ENCODE data around the gene GAREM2. TPM values are rescaled to one million over a fixed set of nuclear protein-coding genes. Genes with fewer than 3 reads are reported as not detected.
A peak's percentile ranks its signal among the peaks of the same experiment; 100 is the strongest.

The GAREM2 gene
- total RNA-seq, 1 donor from 2014 or later: 0.15 TPM

- DNase-seq (ENCODE audit: low spot score): no peak
- no peak for ATAC-seq
Observed at GRCh38 chr2:26169226-26169625, 3.7 kb upstream of the GAREM2 start.

DNA sequence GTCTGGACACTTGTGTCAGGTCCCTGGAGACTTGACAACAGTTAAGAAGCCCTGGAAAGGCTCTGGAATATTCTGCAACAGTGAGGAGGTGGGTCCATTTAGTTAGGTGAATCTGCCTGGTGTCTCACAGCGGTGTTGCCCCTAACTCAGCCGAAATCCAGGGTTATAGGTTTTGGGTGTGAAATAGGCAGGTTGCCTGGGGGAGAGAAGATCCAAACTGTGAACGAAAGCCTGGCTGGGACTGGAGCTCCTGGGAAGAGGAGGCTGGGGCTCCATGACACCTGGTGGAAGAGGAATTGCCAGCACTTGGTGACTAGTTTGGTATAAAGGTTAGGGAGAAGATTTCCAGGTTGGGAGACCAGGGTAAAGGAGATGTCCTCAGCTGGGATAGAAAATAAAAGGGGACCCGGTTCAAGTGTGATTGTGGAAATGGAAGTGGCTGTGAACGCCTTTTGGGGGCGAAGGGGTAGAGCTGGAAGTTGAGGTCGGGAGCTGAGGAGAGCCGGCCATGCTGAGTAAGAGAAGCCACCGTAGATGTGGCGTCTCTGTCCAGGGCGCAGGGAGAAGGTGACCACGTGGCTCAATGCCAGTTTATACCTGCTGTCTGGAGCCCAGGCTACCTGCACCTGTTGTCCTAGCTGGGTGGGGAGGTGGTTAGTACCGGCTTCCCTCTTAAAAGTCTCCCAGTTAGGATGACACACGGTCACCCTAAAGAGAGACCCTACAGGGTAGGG lies 3.0 kb upstream of the GAREM2 start:
- DNase-seq (ENCODE audit: low spot score) (no peak), ATAC-seq (no peak)

- no peak for DNase-seq (ENCODE audit: low spot score)
- ATAC-seq: no peak
Observed at GRCh38 chr2:26170795-26171194, 2.1 kb upstream of the GAREM2 start.

DNA sequence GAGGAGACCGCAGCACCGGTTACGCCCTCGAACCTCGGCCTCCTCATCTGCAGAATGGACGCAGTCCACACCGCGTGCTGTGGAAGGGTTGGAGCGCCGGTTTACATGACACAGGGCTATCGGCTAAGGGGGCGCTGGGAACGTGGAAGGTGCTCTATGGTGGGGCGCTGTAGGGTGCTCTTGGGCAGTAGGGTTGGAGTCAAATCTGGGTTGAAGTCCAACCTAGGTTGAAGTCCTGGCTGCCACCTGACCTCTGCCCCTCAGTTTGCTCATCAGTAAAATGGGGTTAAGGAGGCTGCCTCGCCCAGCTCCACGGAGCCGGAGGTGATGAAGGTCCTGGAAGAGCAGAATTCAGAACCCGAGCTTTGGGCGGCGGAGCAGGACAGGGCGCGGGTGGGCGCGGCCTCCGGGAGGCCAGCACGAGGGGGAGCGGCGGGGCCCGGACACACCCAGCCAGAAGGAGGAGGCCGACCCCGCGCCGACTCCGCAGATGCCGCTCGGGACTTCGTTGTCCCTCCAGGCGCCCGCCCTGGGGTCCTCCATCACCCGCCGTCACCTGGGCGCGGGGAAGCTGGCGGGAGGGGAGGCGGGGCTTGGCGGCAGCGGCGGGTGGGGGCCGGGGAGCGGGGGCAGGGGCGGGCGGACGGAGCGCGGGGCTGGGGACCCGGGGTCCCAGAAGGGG lies 558 bp upstream of the GAREM2 start:
- DNase-seq (ENCODE audit: low spot score): no peak
- ATAC-seq: no peak

GRCh38 chr2:26173776-26174482 lies 1.0 kb downstream of the GAREM2 start:
- no peak for ATAC-seq
- no peak for DNase-seq (ENCODE audit: low spot score)

DNA sequence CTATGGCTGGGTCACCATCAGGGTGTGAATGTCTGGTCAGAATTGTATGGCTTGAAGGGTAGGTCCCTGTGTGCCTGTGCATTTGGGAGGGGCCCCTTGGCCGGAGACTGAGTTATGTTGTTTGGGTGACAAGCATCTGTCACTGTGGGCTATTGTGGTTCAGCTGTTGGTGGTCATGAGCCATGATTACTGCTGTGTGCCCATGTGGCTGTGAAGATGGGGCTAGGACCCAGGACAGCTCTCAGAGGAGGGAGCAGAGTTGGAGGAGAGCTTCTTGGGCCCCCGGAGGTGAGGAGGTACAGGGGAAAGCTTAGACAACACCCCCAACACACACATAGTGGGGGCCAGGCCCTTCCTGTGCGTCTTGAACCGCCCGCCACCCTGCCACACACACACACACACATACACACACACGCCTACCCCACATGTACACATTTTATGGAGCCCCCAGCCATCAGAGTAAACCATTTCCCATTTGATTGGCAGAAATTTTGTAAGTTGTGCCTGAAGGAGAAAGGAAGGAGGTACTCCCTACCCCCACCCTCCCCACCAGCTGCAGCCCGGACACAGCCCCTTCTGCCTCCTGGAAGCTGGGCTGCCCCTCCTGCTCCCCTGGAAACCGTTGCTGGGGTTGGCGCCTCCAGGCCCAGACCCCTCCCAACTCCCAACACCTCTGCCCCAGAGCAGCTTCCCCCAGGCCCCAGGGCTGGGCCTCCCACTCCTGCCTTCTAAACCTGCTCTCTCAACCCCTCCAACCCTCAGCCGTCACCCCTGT lies 2.0 kb downstream of the GAREM2 start:
- no peak for DNase-seq (ENCODE audit: low spot score)
- ATAC-seq: no peak

- no peak for DNase-seq (ENCODE audit: low spot score)
- ATAC-seq: no peak
Observed at GRCh38 chr2:26175466-26176278, 2.8 kb downstream of the GAREM2 start.

DNA sequence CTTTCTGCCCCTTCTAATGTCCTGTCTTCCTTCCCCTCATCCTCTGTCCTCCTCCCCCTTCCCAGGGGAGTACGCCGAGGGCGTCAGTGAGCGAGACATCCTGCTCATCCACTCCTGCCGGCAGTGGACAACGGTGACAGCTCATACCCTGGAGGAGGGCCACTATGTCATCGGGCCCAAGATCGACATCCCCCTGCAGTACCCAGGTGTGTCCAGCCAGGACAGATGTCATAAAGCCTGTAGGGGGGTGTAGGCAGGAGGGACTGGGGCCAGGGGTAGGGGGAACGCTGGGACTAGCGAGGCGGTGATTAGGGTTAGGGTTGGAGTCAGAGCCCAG lies 3.4 kb downstream of the GAREM2 start:
- no peak for DNase-seq (ENCODE audit: low spot score)
- no peak for ATAC-seq

DNA sequence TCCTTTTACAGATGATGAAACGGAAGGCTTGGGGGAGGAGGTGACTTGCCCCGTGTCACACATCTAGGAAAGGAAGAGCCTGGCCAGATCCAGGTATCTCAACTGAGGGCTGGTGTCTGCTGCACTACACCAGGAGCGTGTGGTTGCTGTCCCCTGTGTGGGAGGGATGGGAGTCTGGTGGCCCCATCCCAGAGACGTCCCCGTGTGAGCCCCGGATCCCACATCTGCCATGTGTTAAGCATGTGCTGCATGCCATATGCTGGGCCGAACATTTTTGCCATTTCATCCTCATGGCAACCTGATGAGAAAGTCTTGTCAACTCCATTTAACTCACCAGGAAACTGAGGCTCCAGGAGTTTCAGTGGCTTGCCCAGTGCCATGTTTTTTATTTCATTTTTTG lies 4.2 kb downstream of the GAREM2 start:
- ATAC-seq (no peak), DNase-seq (ENCODE audit: low spot score) (no peak)

GRCh38 chr2:26178246-26178645 lies 5.4 kb downstream of the GAREM2 start:
- no peak for ATAC-seq

DNA sequence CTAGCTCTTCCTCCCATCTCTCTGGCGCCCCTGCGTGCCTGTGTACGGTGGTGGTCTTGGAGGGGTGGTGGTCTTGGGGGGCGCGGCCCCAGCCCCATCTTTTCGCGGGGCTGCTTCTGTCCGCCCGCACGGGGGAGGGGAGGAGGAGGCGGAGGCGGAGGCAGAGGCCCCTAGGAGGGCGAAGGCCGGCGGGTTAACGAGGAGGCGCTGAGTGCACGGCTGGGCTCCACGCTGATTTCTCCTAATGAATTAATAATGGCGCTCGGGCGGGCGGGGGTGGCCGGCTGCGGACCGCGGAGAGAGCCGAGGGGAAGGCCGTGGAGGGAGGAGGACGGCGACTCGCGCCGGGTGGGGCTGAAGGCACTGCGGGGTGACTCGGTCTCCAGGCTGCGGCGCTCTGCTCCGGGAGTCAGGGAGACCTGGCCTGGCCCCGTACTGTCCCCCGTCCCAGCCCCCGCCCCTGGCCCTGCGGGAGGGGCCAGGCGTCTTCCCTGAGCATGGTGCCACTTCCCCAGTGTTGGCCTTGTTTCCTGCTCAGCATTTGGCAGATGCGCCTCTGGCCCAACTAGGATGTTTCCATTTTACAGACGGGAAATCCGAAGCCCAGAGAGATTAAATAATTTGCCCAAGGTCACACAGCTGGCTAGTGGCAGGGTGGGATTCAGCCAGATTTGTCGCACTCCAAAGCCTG lies 6.0 kb downstream of the GAREM2 start:
- peak; percentile 78 for ATAC-seq
- DNase-seq (ENCODE audit: low spot score): no peak

More at GRCh38 chr2:26178246-26178645, 5.4 kb downstream of the GAREM2 start:
- DNase-seq (ENCODE audit: low spot score): no peak

- DNase-seq (ENCODE audit: low spot score) (no peak), ATAC-seq (peak; percentile 4)
Observed at GRCh38 chr2:26179446-26179913, 6.6 kb downstream of the GAREM2 start.

- DNase-seq (ENCODE audit: low spot score): no peak
- no peak for ATAC-seq
Observed at GRCh38 chr2:26182441-26182840, 9.6 kb downstream of the GAREM2 start.

DNA sequence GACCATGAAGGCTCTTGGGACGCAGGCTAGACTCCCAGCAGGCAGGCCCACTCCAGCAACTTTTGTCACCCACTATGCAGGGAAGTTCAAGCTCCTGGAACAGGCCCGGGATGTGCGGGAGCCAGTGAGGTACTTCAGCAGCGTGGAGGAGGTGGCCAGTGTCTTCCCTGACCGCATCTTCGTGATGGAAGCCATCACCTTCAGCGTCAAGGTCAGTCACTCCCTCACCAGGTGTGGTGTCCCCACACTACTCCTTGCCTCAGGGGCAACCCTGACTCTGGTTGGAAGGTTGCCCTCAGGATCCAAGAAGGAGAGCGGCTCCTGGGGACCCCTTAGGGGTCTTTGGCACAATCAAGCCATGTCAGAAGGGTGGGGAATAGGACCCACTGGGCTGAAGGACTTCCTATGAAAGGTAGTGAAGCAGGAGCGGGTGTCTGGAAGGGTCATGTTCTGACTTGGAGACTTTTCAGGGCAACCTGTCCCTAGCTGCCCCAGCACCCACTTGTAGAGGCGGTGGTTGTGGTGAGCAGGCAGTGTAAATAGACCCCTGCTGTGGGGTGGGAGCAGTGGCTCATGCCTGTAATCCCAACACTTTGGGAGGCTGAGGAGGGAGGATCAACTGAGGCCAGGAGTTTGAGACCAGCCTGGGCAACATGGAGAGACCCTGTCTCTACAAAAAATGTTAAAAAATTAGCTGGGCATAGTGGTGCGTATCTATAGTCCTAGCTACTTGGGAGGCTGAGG lies 10.2 kb downstream of the GAREM2 start:
- DNase-seq (ENCODE audit: low spot score): no peak
- ATAC-seq: no peak

- ATAC-seq (no peak), DNase-seq (ENCODE audit: low spot score) (no peak)
Observed at GRCh38 chr2:26184121-26184520, 11.2 kb downstream of the GAREM2 start.

- ATAC-seq (peak; percentile 87), DNase-seq (ENCODE audit: low spot score) (peak; percentile 77)
Observed at GRCh38 chr2:26184555-26185303, 11.8 kb downstream of the GAREM2 start.

GRCh38 chr2:26185304-26185928 lies 12.5 kb downstream of the GAREM2 start:
- DNase-seq (ENCODE audit: low spot score) (no peak), ATAC-seq (no peak)
